Measurements from ENCODE around the gene DNAH10. TPM values are rescaled to one million over a fixed set of nuclear protein-coding genes. Genes with fewer than 3 reads are reported as not detected.

The DNAH10 gene
- total RNA-seq, 1 experiment from 2014 or later, result 0.17 TPM

DNA sequence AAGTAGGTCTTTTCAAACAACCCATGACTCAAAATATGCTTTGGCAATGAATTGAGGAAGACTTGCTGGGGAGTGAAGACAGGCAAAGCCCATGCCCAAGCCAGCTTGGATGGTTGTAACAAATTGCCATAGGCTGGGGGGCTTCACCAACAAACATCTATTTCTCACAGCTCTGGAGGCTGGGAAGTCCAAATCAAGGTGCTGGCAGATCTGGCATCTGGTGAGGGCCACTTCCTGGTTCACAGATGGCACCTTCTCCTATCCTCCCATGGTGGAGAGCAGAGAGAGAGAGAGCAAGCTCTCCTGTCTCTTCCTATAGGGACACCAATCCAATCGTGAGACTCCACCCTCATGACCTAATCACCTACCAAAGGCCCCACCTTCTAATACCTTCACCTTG is 11.3 kb downstream of the DNAH10 start:
- H3K9me3 ChIP-seq (ENCODE audit: control insufficient read depth, low read depth, low read length), result no peaks in the 10 kb centered on the region
- H2BK12ac ChIP-seq (ENCODE audit: insufficient read length, low read depth, low read length), result no peak overlapping the region
- H3K36me3 Mint-ChIP-seq (ENCODE audit: insufficient read depth in 1 of 3, low read depth in 3 of 3), result no peaks in the 10 kb centered on the region
- no peak overlapping the region for H2BK20ac ChIP-seq (ENCODE audit: low read depth, low read length, poor library complexity, severe bottlenecking)
- H3K79me2 ChIP-seq (ENCODE audit: insufficient read depth, low read length), result no peaks in the 10 kb centered on the region
- H2BK5ac ChIP-seq (ENCODE audit: insufficient read length, low read length), result no peak overlapping the region
- no peak overlapping the region for H3K4me2 ChIP-seq (ENCODE audit: insufficient read depth, insufficient read length, low read length)
- no peaks in the 10 kb centered on the region for H3K4me1 Mint-ChIP-seq
- H3K27ac ChIP-seq (ENCODE audit: insufficient read length, low read depth, low read length), result no peak overlapping the region
- no peaks in the 10 kb centered on the region for H3K79me1 ChIP-seq (ENCODE audit: insufficient read depth, low read depth, low read length, poor library complexity, severe bottlenecking)
- H3K23me2 ChIP-seq (ENCODE audit: insufficient read length, low read depth, low read length, poor library complexity, severe bottlenecking), result no peaks in the 10 kb centered on the region
- DNase-seq, result no peak
- H3K27me3 ChIP-seq (ENCODE audit: insufficient read depth, low read length), result no peaks in the 10 kb centered on the region
- no peak overlapping the region for H2AFZ ChIP-seq (ENCODE audit: low read length)
- H3K4me3 Mint-ChIP-seq, result no peak overlapping the region
- H3K27me3 Mint-ChIP-seq (ENCODE audit: low read depth), result peaks cover 70% of the 10 kb centered on the region
- H2AK5ac ChIP-seq (ENCODE audit: insufficient read length, low read length), result no peak overlapping the region
- no peak overlapping the region for H3K9ac ChIP-seq (ENCODE audit: extremely low read depth, insufficient read length, low read length)
- H3K4ac ChIP-seq (ENCODE audit: low read depth, low read length), result no peak overlapping the region
- no peak overlapping the region for H3K23ac ChIP-seq (ENCODE audit: insufficient read length, low read depth, low read length)
- H3K14ac ChIP-seq (ENCODE audit: insufficient read depth, low read length), result no peak overlapping the region
- no peak overlapping the region for H3T11ph ChIP-seq (ENCODE audit: low read length)
- no CpG with 5 or more reads among the region's 1 CpG for WGBS (ENCODE audit: extremely low coverage, insufficient read length, low lambda C conversion rate)
- H3K27ac Mint-ChIP-seq, result no peak overlapping the region
- TF ChIP-seq, protein P1, sequence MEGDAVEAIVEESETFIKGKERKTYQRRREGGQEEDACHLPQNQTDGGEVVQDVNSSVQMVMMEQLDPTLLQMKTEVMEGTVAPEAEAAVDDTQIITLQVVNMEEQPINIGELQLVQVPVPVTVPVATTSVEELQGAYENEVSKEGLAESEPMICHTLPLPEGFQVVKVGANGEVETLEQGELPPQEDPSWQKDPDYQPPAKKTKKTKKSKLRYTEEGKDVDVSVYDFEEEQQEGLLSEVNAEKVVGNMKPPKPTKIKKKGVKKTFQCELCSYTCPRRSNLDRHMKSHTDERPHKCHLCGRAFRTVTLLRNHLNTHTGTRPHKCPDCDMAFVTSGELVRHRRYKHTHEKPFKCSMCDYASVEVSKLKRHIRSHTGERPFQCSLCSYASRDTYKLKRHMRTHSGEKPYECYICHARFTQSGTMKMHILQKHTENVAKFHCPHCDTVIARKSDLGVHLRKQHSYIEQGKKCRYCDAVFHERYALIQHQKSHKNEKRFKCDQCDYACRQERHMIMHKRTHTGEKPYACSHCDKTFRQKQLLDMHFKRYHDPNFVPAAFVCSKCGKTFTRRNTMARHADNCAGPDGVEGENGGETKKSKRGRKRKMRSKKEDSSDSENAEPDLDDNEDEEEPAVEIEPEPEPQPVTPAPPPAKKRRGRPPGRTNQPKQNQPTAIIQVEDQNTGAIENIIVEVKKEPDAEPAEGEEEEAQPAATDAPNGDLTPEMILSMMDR (conservative IDR thresholded peaks at IDR 0.05), result no peak
- no peak overlapping the region for H4K91ac ChIP-seq (ENCODE audit: insufficient read length, low read depth, low read length)
- no peak overlapping the region for H2BK120ac ChIP-seq (ENCODE audit: low read depth, low read length, poor library complexity, severe bottlenecking)
- no peak overlapping the region for H4K8ac ChIP-seq (replicated peaks; ENCODE audit: insufficient read length, low read depth, low read length)
- no peaks in the 10 kb centered on the region for H4K20me1 ChIP-seq (ENCODE audit: control insufficient read depth, insufficient read depth, insufficient read length)
- no peak overlapping the region for H3K18ac ChIP-seq (ENCODE audit: insufficient read length, low read depth, low read length)
- no peak overlapping the region for H4K5ac ChIP-seq (ENCODE audit: insufficient read length, low read depth, low read length)
- H2BK15ac ChIP-seq (ENCODE audit: low read depth, low read length), result no peak overlapping the region
- no peak overlapping the region for H3K56ac ChIP-seq (ENCODE audit: insufficient read length, low read depth, low read length)
- peaks cover 2 to 4% of the 10 kb centered on the region in 2 experiments; a peak in 3 of 5 replicates for H3K9me3 Mint-ChIP-seq
- H3K4me1 ChIP-seq (ENCODE audit: insufficient read depth, low read length), result no peaks in the 10 kb centered on the region

Measured in H9 (cell line).